KMS-11 (cell line): ENCODE measurements around the gene C19orf53.

Experiments
- H2AFZ ChIP-seq: fragments of 200-600 bp; sonication (generic); 2 replicates; pipeline ENCODE4 v1.6.1; 2016; ENCODE audit warnings: antibody characterized with exemption, mixed run types, low read depth
- H3K27ac ChIP-seq: fragments of 200-600 bp; sonication (generic); 2 replicates; pipeline ENCODE4 v1.6.1; 2016; ENCODE audit warnings: mild to moderate bottlenecking, mixed run types
- H3K27me3 ChIP-seq: fragments of 200-600 bp; sonication (generic); 2 replicates; pipeline ENCODE4 v1.6.1; 2017; ENCODE audit warnings: mild to moderate bottlenecking, low read depth, mixed run types, moderate library complexity; ENCODE audit not compliant: insufficient read depth
- H3K36me3 ChIP-seq: fragments of 200-600 bp; sonication (generic); 2 replicates; pipeline ENCODE4 v1.6.1; 2017; ENCODE audit warnings: mild to moderate bottlenecking, mixed run types; ENCODE audit not compliant: insufficient read depth
- H3K4me1 ChIP-seq: fragments of 200-600 bp; sonication (generic); 2 replicates; pipeline ENCODE4 v1.6.1; 2016; ENCODE audit warnings: mild to moderate bottlenecking, low read depth, mixed run types; ENCODE audit not compliant: poor library complexity, severe bottlenecking
- H3K4me2 ChIP-seq: fragments of 200-600 bp; sonication (generic); 2 replicates; pipeline ENCODE4 v1.7.0; 2016; ENCODE audit warnings: mild to moderate bottlenecking, mixed run types
- H3K4me3 ChIP-seq: fragments of 200-600 bp; sonication (generic); IDR thresholded peaks from 2 replicates; pipeline ENCODE4 v1.6.1; 2017; ENCODE audit warnings: low read depth, low read length, mixed read lengths; ENCODE audit not compliant: insufficient read depth
- H3K79me2 ChIP-seq: fragments of 200-600 bp; sonication (generic); 2 replicates; pipeline ENCODE4 v1.6.1; 2016; ENCODE audit warnings: low read depth, mixed run types; ENCODE audit not compliant: insufficient read depth
- H3K9ac ChIP-seq: fragments of 200-600 bp; sonication (generic); 2 replicates; pipeline ENCODE4 v1.6.1; 2016; ENCODE audit warnings: mild to moderate bottlenecking, mixed run types
- H4K20me1 ChIP-seq: fragments of 200-600 bp; sonication (generic); 2 replicates; pipeline ENCODE4 v1.6.1; 2016; ENCODE audit warnings: mild to moderate bottlenecking, mixed run types; ENCODE audit not compliant: insufficient read depth
- CTCF ChIP-seq: fragments of 200-600 bp; sonication (generic); conservative IDR thresholded peaks from 2 replicates; pipeline ENCODE4 v1.6.1; 2017; ENCODE audit warnings: low read depth, mild to moderate bottlenecking, antibody characterized with exemption, low read length, moderate library complexity, mixed read lengths

The C19orf53 gene

GRCh38 chr19:13813147-13813546, 38.9 kb downstream of the C19orf53 start:
- Histone ChIP-seq H3K36me3 (no peaks in the 10 kb centered on the region), H3K4me1 (no peaks in the 10 kb centered on the region), H2AFZ (no peak overlapping the region), H3K9ac (no peak overlapping the region), H3K4me2 (no peak overlapping the region), H3K79me2 (no peaks in the 10 kb centered on the region), H4K20me1 (no peaks in the 10 kb centered on the region), H3K27ac (no peak overlapping the region), H3K27me3 (no peaks in the 10 kb centered on the region), H3K4me3 (no peak overlapping the region)
- no peak for TF ChIP-seq CTCF

- Histone ChIP-seq H3K9ac (no peak overlapping the region), H3K79me2 (no peaks in the 10 kb centered on the region), H3K4me3 (no peak overlapping the region), H4K20me1 (no peaks in the 10 kb centered on the region), H3K27me3 (no peaks in the 10 kb centered on the region), H3K27ac (no peak overlapping the region), H3K4me2 (no peak overlapping the region), H2AFZ (no peak overlapping the region), H3K36me3 (no peaks in the 10 kb centered on the region), H3K4me1 (no peaks in the 10 kb centered on the region)
- TF ChIP-seq CTCF: no peak
Observed at GRCh38 chr19:13814550-13814949, 40.3 kb downstream of the C19orf53 start.

- Histone ChIP-seq H3K9ac (peak overlapping the region; percentile 45; the same call in 1 of the 2 replicates), H3K79me2 (no peaks in the 10 kb centered on the region), H3K4me3 (no peak overlapping the region), H2AFZ (no peak overlapping the region), H3K27ac (peak overlapping the region; percentile 62), H3K27me3 (no peaks in the 10 kb centered on the region), H3K36me3 (no peaks in the 10 kb centered on the region), H3K4me2 (no peak overlapping the region), H3K4me1 (no peaks in the 10 kb centered on the region), H4K20me1 (no peaks in the 10 kb centered on the region)
- no peak for TF ChIP-seq CTCF
Observed at GRCh38 chr19:13817018-13817614, 42.9 kb downstream of the C19orf53 start.

- no peak for TF ChIP-seq CTCF
- H2AFZ ChIP-seq: peak overlapping the region; percentile 30; the same call in 1 of the 2 replicates
- H4K20me1 ChIP-seq: no peaks in the 10 kb centered on the region
- H3K9ac ChIP-seq: peak overlapping the region; percentile 45; the same call in 1 of the 2 replicates
- H3K4me1 ChIP-seq: no peaks in the 10 kb centered on the region
- H3K4me2 ChIP-seq: no peak overlapping the region
- H3K36me3 ChIP-seq: no peaks in the 10 kb centered on the region
- H3K4me3 ChIP-seq: no peak overlapping the region
- H3K79me2 ChIP-seq: no peaks in the 10 kb centered on the region
- H3K27me3 ChIP-seq: no peaks in the 10 kb centered on the region
- H3K27ac ChIP-seq: peak overlapping the region; percentile 62
Observed at GRCh38 chr19:13817615-13818371, 43.5 kb downstream of the C19orf53 start.
